ENCODE results near the gene ZNF692.
A peak's percentile ranks its signal among the peaks of the same experiment; 100 is the strongest.
"Not testable (repeated sequence)": the region's sequence is repeated elsewhere in the genome, so short reads cannot be mapped to it uniquely, and the experiment has no call there.

ZNF692 gene

GRCh38 chr1:248858891-248859889, at the start of gene ZNF692:
ZNF692 (minus strand) TSS chr1:248859085; CDS start chr1:248858309, 776 bp downstream.
- peak; percentile 58 for DNase-seq

GRCh38 chr1:248906753-248907661, 48.1 kb upstream of the ZNF692 start:
- DNase-seq, result no peak

- peak; percentile 83 for DNase-seq
Observed at GRCh38 chr1:248906009-248906752, 47.3 kb upstream of the ZNF692 start, which contains the start of gene PGBD2. PGBD2 (plus strand) TSS chr1:248906235; CDS start chr1:248913863, 7,628 bp downstream.

GRCh38 chr1:248905662-248906008, 46.8 kb upstream of the ZNF692 start:
- no peak for DNase-seq

GRCh38 chr1:248904437-248905216, 45.7 kb upstream of the ZNF692 start:
- DNase-seq, result no peak

GRCh38 chr1:248901578-248901977, 42.7 kb upstream of the ZNF692 start:
- no peak for DNase-seq

GRCh38 chr1:248900637-248901036, 41.8 kb upstream of the ZNF692 start:
- DNase-seq, result no peak

- no peak for DNase-seq
Observed at GRCh38 chr1:248897412-248898337, 38.8 kb upstream of the ZNF692 start.

GRCh38 chr1:248894837-248895236, 36.0 kb upstream of the ZNF692 start:
- no peak for DNase-seq

GRCh38 chr1:248892590-248892989, 33.7 kb upstream of the ZNF692 start:
- no peak for DNase-seq

GRCh38 chr1:248891758-248892157, 32.9 kb upstream of the ZNF692 start:
- DNase-seq, result no peak

- DNase-seq, result no peak
Observed at GRCh38 chr1:248890549-248891498, 31.9 kb upstream of the ZNF692 start.

- DNase-seq, result not testable (repeated sequence)
Observed at GRCh38 chr1:248889914-248890243, 31.0 kb upstream of the ZNF692 start.

- DNase-seq, result no peak
Observed at GRCh38 chr1:248886237-248886895, 27.5 kb upstream of the ZNF692 start.

- DNase-seq, result no peak
Observed at GRCh38 chr1:248885646-248886045, 26.8 kb upstream of the ZNF692 start.

- no peak for DNase-seq
Observed at GRCh38 chr1:248884632-248885295, 25.9 kb upstream of the ZNF692 start.

- DNase-seq, result not testable (repeated sequence)
Observed at GRCh38 chr1:248882427-248882826, 23.5 kb upstream of the ZNF692 start.

- no peak for DNase-seq
Observed at GRCh38 chr1:248881261-248881660, 22.4 kb upstream of the ZNF692 start.

All from NCI-H748 treated with DMSO at 0.1 percent for 48 hours (cell line).